Fibroblast of pulmonary artery (primary cell): Measurements from ENCODE around the gene USP12.
"Not testable (repeated sequence)": the region's sequence is repeated elsewhere in the genome, so short reads cannot be mapped to it uniquely, and the experiment has no call there.

ENCODE experiments used
- DNase-seq: peaks from one replicate; pipeline ENCODE4 v3.0.0-alpha.2; 2010; ENCODE audit warnings: low read depth
- H3K4me3 ChIP-seq: replicated peaks from 2 replicates; pipeline ENCODE4 v1.5.1; 2011; ENCODE audit warnings: low read depth, mild to moderate bottlenecking, control low read depth, low read length, moderate library complexity
- CTCF ChIP-seq: IDR thresholded peaks from 2 replicates; pipeline ENCODE4 v1.5.1; 2011; ENCODE audit warnings: mild to moderate bottlenecking, control low read depth, low read length, inconsistent platforms; ENCODE audit errors: missing control alignments

Gene USP12

GRCh38 chr13:27081893-27082679 is 89.5 kb downstream of the USP12 start:
- no peak overlapping the region for H3K4me3 ChIP-seq
- TF ChIP-seq CTCF, result no peak
- DNase-seq, result no peak

GRCh38 chr13:27080018-27080948 is 91.3 kb downstream of the USP12 start:
- H3K4me3 ChIP-seq, result no peak overlapping the region
- no peak for TF ChIP-seq CTCF
- no peak for DNase-seq

GRCh38 chr13:27079421-27079958 is 92.1 kb downstream of the USP12 start:
- no peak overlapping the region for H3K4me3 ChIP-seq
- peak; percentile 51 for DNase-seq
- TF ChIP-seq CTCF, result no peak

- DNase-seq, result no peak
- no peak for TF ChIP-seq CTCF
- no peak overlapping the region for H3K4me3 ChIP-seq
These were observed 94.2 kb downstream of the USP12 start for GRCh38 chr13:27077451-27077850.

- no peak for TF ChIP-seq CTCF
- no peak overlapping the region for H3K4me3 ChIP-seq
- peak; percentile 63 for DNase-seq
These were observed 95.2 kb downstream of the USP12 start for GRCh38 chr13:27076421-27076820.

- no peak overlapping the region for H3K4me3 ChIP-seq
- no peak for TF ChIP-seq CTCF
- DNase-seq, result no peak
These were observed 98.4 kb downstream of the USP12 start for GRCh38 chr13:27073186-27073585.

- not testable (repeated sequence) for H3K4me3 ChIP-seq, DNase-seq
These were observed 105.5 kb downstream of the USP12 start for GRCh38 chr13:27066123-27066522.
